A549 treated with CORT108297 at 1 μM for 4 hours (cell line): ENCODE results near the gene ZNF527. TPM values are rescaled to one million over a fixed set of nuclear protein-coding genes. Genes with fewer than 3 reads are reported as not detected.

Experiments
- total RNA-seq: library from RNA; stranded (reverse); fragments of 200-300 nt; extraction: Qiagen RNA extraction; gene quantifications from 5 replicates; pipeline ENCODE4 v1.2.3, GENCODE V29; 2022

ZNF527 gene
- 2.6 to 4.8 TPM (median 3.1 TPM) in 5 replicates for total RNA-seq

DNA sequence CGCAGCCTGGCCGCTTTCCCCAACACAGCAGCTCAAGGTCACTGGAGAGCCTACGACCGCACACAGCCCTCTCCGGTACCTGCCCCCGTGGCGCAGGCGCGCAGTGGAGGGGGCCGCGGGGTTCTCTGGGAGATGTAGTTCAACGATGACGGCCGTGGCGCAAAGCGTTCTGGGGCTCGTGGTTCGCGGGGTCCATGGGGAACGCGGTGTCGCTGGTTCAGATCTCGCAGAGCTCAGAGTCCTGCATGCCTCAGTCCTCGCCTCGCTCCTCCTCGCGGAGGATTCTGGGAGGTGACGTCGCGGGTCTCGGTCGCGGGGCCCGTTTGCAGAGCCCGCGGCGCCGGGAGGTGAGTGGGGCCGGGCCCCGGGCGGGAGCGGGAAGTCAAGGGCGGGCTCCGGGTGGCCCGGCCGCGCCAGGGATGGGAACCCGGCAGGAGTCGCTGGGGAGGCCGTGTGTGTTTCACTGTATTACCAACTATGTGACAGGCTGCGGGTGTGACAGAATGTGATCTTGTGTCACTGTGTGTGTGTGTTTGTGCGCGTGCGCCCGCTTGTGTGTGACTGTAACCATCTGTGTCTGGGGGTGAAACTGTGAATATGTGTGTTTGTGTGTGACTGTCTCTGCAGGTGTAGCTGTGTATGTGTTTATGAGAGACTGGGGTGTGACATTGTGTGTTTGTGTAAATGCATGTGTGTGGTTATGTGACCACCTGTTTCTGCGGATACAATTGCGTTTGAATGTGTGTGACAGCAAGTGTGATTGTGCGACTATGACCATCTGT, at the start of gene ZNF527:
ZNF527 (plus strand) TSS at position 220 of the 782 bp plus-strand sequence. CDS start 3,100 bp downstream, outside the sequence.

Other genes starting within 250 kb of the ZNF527 start
- 5.0 to 7.4 TPM (median 6.1 TPM) in 5 replicates for gene ZNF585A, start 198.4 kb upstream of the ZNF527 start, total RNA-seq
- gene ZNF585B, start 160.6 kb upstream of the ZNF527 start, total RNA-seq = 2.5 to 4.0 TPM (median 2.8 TPM) in 5 replicates
- gene ZNF383, start 152.9 kb upstream of the ZNF527 start, total RNA-seq = 5.7 to 7.4 TPM (median 6.2 TPM) in 5 replicates
- 4.6 to 5.8 TPM (median 5.1 TPM) in 5 replicates for gene ZNF569, start 96.3 kb downstream of the ZNF527 start, total RNA-seq
- 2.2 to 4.7 TPM (median 3.1 TPM) in 5 replicates for gene ZNF570, start 98.3 kb downstream of the ZNF527 start, total RNA-seq
- gene ZNF793, start 135.8 kb downstream of the ZNF527 start, total RNA-seq = 0.05 TPM in 2 of 5 replicates, not detected in the others
- 0.75 to 2.5 TPM (median 1.3 TPM) in 5 replicates for gene ZNF571, start 223.7 kb downstream of the ZNF527 start, total RNA-seq
- 0.06 to 0.17 TPM (median 0.16 TPM) in 4 of 5 replicates, not detected in the other for gene ZNF540, start 223.8 kb downstream of the ZNF527 start, total RNA-seq